ENCODE measurements around the gene EIF2S3B.

GRCh38 chr12:10557766-10558165 lies 52.1 kb downstream of the EIF2S3B start:
- no peak for TF ChIP-seq CTCF (conservative IDR thresholded peaks at IDR 0.05)
- no peak for TF ChIP-seq ZFX (IDR thresholded peaks at IDR 0.05)

Measured in C4-2B (cell line).